GM15510 (cell line): Measurements from ENCODE around the gene SRGAP3.

ENCODE experiments used
- POLR2A ChIP-seq: IDR thresholded peaks from 3 replicates; pipeline ENCODE4 v1.6.1; 2011; ENCODE audit warnings: borderline replicate concordance; ENCODE audit not compliant: insufficient read length; ENCODE audit errors: extremely low read depth

The SRGAP3 gene

DNA sequence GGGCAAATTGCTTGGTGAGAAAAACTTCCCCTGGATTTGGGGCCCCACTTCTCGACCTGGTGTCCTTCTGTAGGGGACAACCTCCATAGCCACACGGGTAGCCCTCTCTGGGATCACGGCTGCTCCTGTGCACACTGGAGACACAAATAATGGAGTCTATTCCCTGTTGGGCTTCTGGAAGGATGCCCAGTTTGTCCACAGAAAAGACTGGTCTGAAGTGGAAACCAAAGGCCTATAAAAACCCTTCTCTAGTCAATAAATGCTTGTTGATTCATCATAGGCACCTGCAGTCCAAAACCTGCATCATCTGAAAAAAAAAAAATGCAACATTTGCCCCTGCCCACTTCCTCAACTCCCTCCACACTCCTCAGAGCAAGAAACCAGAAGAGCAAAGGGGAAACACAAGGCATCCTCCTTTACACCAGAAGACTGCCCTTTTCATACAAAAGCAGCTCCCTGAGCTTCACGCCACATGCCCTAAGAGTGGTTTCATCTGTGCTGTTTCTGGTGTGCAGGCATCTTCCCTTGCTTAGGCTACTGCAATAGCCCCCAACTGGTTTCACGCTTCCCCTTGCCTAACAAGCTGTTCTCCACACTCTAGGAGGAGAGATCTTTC is 36.3 kb downstream of the SRGAP3 start:
- no peak for TF ChIP-seq POLR2A

DNA sequence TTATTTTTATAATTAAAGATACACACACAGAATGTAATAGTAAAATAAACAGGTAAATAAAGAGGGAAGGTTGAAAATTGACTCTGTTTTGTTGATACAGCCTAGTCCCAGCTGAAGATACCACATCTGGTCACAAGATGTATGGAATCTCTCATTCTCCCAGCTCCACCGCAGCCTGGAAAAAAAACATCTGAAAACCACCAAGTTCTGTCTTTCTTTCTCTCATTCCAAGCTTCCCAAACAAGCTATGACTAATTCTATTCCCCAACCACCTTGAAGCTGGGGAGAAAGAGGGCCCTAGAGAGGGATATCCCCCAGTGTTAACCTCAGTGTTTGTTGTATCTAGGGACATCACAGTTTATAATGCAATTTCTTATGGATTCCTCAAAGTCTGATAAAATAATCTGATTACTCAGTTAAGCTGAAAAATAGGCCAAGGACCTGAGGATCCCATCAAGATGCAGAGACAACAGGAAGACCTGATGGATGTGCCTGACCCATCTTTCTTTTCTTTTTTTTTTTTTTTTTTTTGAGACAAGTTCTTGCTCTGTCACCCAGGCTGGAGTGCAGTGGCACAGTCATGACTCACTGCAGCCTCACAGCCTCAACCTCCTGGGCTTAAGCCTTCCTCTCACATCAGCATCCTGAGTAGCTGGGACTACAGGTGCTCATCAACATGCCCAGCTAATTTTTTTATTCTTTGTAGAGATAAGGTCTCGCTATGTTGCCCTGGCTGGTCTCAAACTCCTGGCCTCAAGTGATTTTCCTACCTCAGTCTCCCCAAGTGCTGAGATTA is 38.1 kb downstream of the SRGAP3 start:
- no peak for TF ChIP-seq POLR2A

DNA sequence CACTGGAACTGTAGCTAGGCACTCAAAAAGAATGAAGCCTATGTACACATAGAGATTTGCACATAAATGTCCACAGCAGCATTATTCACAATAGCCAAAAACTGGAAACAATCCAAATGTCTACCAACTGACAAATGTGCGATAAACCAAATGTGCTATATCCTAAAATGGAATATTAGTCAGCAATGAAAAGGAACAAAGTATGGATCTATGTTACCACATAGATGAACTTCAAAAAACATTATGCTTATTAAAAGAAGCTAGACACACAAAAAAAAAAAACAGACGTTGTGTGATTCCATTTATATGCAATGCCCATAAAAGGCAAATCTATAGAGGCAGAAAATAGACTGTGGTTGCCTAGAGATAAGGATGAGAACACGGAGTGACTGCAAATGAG is 39.7 kb downstream of the SRGAP3 start:
- no peak for TF ChIP-seq POLR2A

DNA sequence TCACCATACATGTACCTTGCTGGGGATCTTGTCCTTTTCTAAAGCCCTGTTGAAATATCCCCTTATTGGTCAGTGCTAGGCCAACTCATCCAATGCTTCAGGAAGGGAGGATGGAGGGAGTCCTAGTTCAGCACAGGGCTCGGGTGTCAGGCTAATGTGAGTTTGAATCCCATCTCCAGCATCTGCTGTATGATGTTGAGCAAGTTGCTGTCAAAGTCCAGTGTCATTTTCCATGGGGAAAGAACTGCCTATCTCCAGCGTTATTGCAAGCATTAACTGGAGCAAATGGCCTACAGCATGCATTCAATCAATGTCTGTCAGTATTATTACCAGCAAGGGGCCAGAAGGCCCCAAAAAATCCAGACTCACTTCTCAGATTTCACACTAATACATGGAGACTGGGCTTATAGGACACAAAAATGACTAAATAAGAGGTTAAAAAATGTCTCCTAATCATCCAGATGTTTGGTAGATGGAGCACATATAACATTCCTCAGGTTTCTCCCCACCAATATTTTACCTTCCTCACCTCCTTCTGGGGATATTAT is 40.8 kb downstream of the SRGAP3 start:
- TF ChIP-seq POLR2A, result no peak

DNA sequence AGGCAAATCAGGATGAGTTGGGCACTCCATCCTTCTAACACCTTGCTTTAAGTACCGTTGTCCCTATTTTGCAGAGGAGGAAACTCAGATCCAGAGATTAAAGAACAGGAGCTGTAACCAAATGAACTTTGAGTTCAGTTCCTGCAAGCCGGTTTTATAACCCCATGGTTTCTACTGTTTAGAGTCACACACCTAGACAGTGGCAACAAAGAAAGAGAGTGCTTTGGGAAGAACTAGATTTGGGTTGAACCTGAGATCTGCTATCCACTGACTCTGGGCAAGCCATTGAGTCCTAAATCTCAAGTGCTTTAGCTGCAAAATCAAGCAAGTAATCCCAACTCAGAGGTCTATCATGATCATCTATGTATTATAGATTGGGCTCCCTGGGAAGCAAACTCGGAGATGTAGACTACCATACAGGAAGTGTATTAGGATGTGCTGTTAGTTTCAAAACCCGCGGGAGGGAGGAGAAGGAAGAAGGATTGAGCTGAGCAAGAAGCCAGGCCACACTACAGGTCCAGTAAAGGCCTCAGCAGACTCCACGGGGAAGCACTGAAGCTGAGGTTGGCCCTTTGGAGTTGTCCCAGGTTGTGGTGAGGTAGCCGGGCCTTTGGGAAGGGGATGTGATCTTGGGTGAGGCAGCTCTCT is 42.2 kb downstream of the SRGAP3 start:
- TF ChIP-seq POLR2A, result no peak

DNA sequence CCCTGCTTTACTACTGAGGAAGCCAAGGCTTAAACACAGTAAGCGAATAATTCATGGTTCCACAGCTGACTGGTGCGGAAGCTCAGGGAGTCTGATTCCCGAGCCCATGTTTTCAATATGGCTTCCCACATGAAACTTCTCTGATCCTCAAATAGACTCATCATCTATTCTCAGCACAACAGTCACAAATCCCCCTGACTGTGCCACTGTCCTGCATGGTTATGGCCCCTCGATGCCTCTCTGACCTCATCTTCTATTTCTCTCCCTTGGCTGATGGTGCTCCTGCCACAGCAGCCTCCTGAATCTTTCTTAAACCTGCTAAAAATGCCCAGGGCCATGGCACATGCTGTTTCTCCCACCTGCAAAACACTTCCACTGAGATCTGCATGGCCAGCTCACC is 43.2 kb downstream of the SRGAP3 start:
- TF ChIP-seq POLR2A, result no peak

DNA sequence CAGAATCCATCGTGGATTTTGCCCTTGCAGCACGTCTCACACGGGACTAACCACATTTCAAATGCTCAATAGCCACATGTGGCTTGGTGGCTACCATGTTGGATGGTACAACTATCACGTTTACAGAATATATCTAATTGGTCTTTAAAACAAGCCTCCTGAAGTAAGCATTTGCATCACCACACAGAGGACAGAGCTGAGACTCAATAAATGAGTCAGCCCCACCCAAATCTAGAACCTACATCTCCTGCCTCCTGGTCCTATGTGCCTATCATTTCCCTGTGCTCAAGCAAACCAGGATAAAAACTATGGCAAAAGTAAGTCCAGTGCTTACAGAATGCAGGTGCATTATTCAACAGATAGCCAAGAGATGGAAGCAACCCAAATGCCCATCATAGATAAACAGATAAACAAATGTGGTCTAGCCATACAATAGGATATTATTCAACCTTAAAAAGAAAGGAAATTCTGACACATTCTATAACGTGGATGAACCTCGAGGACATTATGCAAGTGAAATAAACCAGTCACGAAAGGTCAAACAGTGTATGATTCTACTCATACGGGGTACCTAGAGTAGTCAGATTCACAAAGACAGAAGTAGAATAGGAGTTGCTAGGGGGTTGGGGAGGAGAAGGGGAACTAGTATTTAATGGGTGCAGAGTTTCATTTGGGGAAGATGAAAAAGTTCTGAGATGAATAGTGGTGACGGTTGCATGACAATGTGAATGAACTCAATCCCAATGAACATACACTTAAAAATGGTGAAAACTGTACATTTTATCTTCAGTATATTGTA is 43.9 kb downstream of the SRGAP3 start:
- no peak for TF ChIP-seq POLR2A

DNA sequence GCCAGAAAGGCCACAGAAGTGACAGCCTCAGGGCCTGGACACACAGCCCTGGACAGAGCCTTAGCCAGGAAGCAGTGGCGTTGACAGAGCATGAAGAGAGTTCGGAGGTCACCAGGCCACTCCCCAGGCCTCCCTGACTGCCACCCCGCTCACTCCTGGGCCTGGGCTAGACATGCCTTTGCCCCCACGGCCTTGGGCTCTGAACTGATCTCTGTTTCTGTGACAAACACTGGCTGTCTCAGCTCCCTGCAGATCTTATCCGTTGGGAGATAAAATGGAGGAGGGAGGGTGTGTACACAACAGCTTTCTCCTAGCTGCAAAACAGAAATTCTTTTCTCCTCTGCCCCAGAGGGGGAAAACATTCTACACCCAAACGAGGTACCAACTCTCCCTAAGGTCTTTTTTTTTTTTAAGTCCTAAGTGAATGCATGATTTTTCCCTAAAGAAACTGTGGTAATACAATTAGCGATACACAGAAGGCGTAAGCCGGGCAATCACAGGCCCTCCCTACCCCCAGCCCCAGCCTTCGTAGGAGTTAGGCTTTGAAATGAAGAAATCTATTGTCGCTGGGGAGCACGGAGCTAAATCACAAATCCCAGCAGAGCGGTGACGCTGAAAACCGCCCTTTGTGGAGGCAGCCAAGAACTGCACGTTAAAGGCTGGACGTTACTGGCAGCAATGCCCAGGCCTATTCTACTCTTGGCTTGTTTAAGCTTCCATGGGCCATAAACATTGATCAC is 45.0 kb downstream of the SRGAP3 start:
- no peak for TF ChIP-seq POLR2A

DNA sequence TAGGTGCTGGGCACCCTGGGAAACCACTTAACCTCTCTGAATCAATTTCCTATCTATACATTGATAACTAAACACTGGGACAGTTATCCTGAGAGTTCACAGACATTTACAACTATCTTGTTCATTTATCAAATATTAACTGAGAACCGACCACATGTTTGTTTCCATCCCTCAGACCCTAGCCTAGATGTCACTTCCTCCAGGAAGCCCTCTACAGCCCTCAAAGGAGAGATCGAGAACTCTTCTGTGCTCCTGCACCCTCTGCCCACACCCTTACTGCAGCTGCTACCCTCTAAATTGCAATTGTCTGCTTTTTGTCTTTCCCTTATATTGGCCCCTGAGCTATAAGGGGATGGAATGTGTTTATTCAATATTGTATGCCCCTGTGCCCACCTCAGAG is 46.1 kb downstream of the SRGAP3 start:
- no peak for TF ChIP-seq POLR2A

DNA sequence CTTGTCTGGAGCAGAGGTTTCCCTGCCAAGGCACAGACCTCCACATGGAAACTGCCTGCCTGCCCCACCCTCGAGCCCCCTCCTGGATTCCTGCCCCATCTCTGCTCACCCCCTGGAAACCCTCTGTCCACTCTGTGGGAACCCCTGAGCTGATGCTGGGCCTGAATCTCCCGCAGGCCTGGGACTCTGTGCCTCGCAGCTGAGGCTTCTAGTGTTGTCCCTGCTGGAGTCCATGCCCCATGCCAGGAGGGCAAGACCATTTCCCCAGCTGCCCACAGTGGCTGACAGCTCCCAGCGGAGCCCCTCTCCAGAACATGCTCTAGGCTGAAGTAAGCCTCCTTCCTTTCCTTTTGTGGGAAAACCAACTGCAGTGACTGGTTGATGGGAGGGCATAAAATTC is 46.9 kb downstream of the SRGAP3 start:
- TF ChIP-seq POLR2A, result no peak

DNA sequence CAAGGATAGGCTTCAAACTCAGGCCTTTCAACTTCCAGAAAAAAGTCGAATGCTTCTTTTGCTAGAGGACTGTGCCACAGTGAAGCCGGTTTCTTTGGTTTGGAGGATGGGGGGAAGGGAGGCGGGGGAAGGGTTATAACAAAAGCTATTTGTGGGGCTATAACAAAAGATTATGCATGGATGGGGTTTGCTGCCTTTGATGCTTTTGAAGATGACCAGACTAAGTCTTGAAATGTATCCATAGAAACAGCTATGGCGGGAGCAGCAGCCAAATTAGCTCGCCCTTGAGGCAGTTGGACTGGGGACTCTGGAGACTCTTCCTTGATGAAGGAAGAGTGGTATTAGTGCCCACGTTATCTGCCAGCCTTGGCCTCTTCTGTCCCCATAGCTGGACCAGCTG is 47.5 kb downstream of the SRGAP3 start:
- TF ChIP-seq POLR2A, result no peak

DNA sequence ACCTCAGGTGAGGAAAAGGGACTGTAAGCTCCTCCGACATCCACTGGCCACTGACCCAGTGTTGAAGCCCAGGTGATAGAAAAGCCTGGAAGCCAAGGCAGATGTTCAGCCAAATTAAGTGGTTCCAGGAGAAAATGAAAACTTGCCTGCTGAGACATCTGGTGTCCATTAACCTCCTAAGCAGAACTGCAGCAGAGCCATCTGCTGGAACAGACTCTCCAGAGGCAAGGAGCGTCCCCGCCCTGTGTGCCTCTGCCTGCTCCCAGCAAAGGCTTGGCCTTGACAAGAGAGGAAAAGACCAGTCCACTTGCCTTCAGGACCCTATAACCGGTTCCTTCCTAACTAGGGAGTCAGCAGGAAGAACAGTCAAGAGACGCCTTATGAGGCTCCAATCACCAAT is 48.2 kb downstream of the SRGAP3 start:
- TF ChIP-seq POLR2A, result no peak

DNA sequence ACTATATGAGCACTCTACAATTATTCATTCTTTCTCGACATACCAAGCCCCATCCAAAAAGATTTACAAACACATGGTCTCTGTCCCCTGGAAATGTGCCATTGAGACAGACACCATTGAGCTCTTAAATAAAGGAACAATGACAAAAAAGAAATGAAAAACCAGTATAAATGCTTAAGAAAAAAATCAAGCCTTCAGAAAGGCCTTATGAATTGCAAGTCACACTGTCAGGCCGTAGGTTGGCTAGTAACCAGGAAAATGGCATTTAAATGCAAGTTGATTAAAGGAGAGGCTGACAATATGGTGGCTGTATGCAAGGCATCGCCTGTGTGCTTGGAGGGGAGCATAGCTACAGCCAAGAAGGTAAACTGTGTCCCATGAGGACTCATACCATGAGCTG is 49.7 kb downstream of the SRGAP3 start:
- TF ChIP-seq POLR2A, result no peak

DNA sequence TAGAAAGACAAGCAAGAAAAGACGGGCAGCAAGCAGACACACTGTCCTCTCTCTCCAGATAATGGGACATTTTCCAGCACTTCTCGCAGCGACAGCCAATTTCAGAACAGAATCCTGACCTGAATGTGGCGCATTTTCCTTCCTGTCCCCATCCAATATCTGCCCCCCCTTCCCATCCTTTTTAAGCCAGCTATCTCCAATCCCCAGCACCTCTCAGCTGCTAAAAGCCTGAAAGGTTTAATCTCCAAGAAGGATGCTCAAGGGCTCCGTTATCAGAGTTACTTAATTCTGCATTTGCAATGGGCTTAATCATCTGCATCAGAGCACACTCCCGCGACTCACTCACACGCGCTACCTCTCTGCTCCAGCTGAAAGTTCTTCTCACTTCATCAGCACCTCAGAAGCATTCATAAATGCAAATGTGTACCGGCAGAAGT is 50.5 kb downstream of the SRGAP3 start:
- TF ChIP-seq POLR2A, result no peak
